Vagina (tissue), 2 donors: Measurements from ENCODE around the gene PEPD.

ENCODE experiments used
- POLR2A ChIP-seq, 2 donors: fragments of 450-650 bp; IDR thresholded peaks; one replicate each; pipeline ENCODE4 v1.6.1; 2017; ENCODE audit warnings: antibody characterized with exemption in 2 of 2, mild to moderate bottlenecking in 2 of 2, moderate library complexity in 2 of 2
- POLR2AphosphoS5 ChIP-seq, 2 donors: sonication (generic); formaldehyde crosslinking; IDR thresholded peaks; one replicate each; pipeline ENCODE4 v1.9.0; 2017; ENCODE audit warnings: antibody characterized with exemption in 2 of 2, mild to moderate bottlenecking in 2 of 2, low read depth in 1 of 2; ENCODE audit not compliant: insufficient read depth in 1 of 2
- TF ChIP-seq, protein P1 (sequence below), 3 experiments: fragments of 450-650 bp in 2 of 3; fragments of 200-600 bp in 1 of 3; sonication (generic) in 1 of 3; IDR thresholded peaks; one replicate each; pipeline ENCODE4 v1.5.1; 2017 to 2019; ENCODE audit warnings: antibody characterized with exemption in 3 of 3, mild to moderate bottlenecking in 2 of 3, moderate library complexity in 2 of 3

GRCh38 chr19:33418461-33418860 lies 103.1 kb downstream of the PEPD start:
- TF ChIP-seq, protein P1, sequence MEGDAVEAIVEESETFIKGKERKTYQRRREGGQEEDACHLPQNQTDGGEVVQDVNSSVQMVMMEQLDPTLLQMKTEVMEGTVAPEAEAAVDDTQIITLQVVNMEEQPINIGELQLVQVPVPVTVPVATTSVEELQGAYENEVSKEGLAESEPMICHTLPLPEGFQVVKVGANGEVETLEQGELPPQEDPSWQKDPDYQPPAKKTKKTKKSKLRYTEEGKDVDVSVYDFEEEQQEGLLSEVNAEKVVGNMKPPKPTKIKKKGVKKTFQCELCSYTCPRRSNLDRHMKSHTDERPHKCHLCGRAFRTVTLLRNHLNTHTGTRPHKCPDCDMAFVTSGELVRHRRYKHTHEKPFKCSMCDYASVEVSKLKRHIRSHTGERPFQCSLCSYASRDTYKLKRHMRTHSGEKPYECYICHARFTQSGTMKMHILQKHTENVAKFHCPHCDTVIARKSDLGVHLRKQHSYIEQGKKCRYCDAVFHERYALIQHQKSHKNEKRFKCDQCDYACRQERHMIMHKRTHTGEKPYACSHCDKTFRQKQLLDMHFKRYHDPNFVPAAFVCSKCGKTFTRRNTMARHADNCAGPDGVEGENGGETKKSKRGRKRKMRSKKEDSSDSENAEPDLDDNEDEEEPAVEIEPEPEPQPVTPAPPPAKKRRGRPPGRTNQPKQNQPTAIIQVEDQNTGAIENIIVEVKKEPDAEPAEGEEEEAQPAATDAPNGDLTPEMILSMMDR (IDR thresholded peaks at IDR 0.05): no peak
- TF ChIP-seq POLR2A (IDR thresholded peaks at IDR 0.05): no peak
- no peak for TF ChIP-seq POLR2AphosphoS5 (IDR thresholded peaks at IDR 0.05; ENCODE audit: insufficient read depth in 1 of 2, low read depth in 1 of 2)
